Measurements from ENCODE around the gene ZIC4. TPM values are rescaled to one million over a fixed set of nuclear protein-coding genes. Genes with fewer than 3 reads are reported as not detected.

ZIC4 gene
- polyA plus RNA-seq, 1 of the 3 experiments (the other 2 are of a cell fraction) = 1.3 TPM

DNA sequence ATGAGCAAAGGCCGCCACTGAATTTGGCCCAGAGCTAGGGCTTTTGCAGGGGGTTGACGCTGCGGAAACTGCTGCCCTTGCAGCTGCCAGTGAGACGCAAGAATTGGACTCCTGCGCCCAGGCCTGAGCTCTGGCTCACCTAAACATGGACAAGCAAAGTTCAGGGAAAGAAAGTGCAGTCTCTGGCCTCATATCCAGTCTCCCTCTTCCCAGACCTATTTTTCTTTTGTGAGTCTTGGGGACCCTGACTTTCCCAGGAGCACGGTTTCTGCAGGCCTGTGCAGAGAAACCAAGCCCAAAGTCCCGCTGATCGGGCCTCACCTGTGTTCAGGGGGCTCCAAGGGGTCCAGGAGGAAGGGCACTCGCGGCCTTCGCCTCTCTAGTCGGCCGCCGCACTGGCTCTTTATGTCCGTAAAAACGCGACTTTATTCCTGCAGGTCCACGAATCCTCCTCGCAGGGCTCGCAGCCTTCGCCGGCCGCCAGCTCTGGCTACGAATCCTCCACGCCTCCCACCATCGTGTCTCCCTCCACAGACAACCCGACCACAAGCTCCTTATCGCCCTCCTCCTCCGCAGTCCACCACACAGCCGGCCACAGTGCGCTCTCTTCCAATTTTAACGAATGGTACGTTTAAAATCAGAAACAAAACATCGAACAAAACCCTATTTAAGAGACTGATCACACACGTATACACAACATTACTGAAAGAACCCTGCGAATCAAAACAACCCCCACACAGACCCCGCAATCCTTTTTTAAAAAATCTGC is 6.8 kb upstream of the ZIC4 start:
- H3K9me3 ChIP-seq = no peaks in the 10 kb centered on the region
- 0 out of 2 replicates have a peak overlapping the region, but pooled peaks have one; percentile 38 for H3K4me2 ChIP-seq
- H2AFZ ChIP-seq (ENCODE audit: low read depth) = no peak overlapping the region
- ChIA-PET CTCF (no interaction called here), POLR2A (no interaction called here)
- H3K4me1 ChIP-seq (ENCODE audit: control insufficient read depth in 1 of 2, insufficient read depth in 2 of 2, low read depth in 1 of 2, low read length in 1 of 2) = no peaks in the 10 kb centered on the region; a peak in 1 of 4 replicates
- H3F3A ChIP-seq (replicated peaks; ENCODE audit: insufficient read depth) = no peaks in the 10 kb centered on the region
- H3K27ac ChIP-seq (ENCODE audit: low read depth in 2 of 2, low read length in 1 of 2) = no peak overlapping the region
- no peaks in the 10 kb centered on the region for H3K79me2 ChIP-seq (ENCODE audit: insufficient read depth)
- TF ChIP-seq EZH2phosphoT487 (IDR thresholded peaks at IDR 0.05; ENCODE audit: borderline replicate concordance, low read depth) (0 out of 2 replicates have a peak, but pooled peaks have one; percentile 23), MEF2A (IDR thresholded peaks at IDR 0.05; ENCODE audit: borderline replicate concordance, low read depth) (no peak)
- peaks cover 48% of the 10 kb centered on the region for H3K27me3 ChIP-seq (ENCODE audit: insufficient read depth)
- no peak overlapping the region for H3K9ac ChIP-seq
- DNase-seq = no peak
- no peaks in the 10 kb centered on the region for H3K36me3 ChIP-seq (replicated peaks in 1 of 2; ENCODE audit: control insufficient read depth in 1 of 2, insufficient read depth in 2 of 2, low read length in 1 of 2)
- H3K9me2 ChIP-seq = no peaks in the 10 kb centered on the region
- 64% methylated on average over 37 of the region's 37 CpGs for WGBS (ENCODE audit: low lambda C conversion rate)
- no peaks in the 10 kb centered on the region for H4K20me1 ChIP-seq (ENCODE audit: insufficient read depth)
- no peak overlapping the region for H3K4me3 ChIP-seq (ENCODE audit: low read depth in 2 of 2, low read length in 1 of 2)

DNA sequence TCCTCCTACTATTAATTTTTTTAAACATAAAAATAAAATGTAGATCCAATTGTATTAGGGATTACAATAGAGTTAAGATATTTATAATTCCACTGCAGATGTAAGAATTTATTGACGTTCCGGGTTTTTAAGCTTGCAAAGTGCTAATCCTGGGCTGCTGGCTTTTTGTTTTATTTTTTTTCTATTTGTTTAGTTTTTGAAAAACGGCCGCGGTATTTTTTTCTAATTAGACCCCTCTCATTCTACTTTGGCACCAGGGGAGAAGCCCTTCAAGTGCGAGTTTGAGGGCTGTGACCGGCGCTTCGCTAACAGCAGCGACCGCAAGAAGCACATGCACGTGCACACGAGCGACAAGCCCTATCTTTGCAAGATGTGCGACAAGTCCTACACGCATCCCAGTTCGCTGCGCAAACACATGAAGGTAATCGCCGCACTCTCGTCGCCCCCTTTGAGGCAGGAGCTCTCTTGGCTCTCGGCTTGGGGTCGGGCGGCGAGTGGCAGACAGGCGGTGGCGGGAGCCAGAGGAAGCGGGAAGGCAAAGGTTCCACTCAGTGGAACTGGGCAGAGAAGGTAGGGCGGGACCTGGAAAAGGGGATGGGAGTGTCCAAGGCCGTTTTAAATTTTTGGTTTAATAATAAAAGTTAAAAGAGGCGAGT is 6.0 kb upstream of the ZIC4 start:
- Histone ChIP-seq H3K9me3 (no peaks in the 10 kb centered on the region), H3K36me3 (replicated peaks in 1 of 2; ENCODE audit: control insufficient read depth in 1 of 2, insufficient read depth in 2 of 2, low read length in 1 of 2) (no peaks in the 10 kb centered on the region), H3F3A (replicated peaks; ENCODE audit: insufficient read depth) (no peaks in the 10 kb centered on the region), H3K4me1 (ENCODE audit: control insufficient read depth in 1 of 2, insufficient read depth in 2 of 2, low read depth in 1 of 2, low read length in 1 of 2) (no peaks in the 10 kb centered on the region; a peak in 1 of 4 replicates), H3K27ac (ENCODE audit: low read depth in 2 of 2, low read length in 1 of 2) (no peak overlapping the region), H3K4me2 (no peak overlapping the region), H3K9ac (no peak overlapping the region), H3K9me2 (no peaks in the 10 kb centered on the region), H3K79me2 (ENCODE audit: insufficient read depth) (no peaks in the 10 kb centered on the region), H3K27me3 (ENCODE audit: insufficient read depth) (peaks cover 54% of the 10 kb centered on the region), H3K4me3 (ENCODE audit: low read depth in 2 of 2, low read length in 1 of 2) (no peak overlapping the region), H2AFZ (ENCODE audit: low read depth) (no peak overlapping the region), H4K20me1 (ENCODE audit: insufficient read depth) (no peaks in the 10 kb centered on the region)
- WGBS (ENCODE audit: low lambda C conversion rate) = 60% methylated on average over 32 of the region's 32 CpGs
- ChIA-PET CTCF (no interaction called here), POLR2A (no interaction called here)
- DNase-seq = no peak
- TF ChIP-seq YY1 (IDR thresholded peaks at IDR 0.05; ENCODE audit: low read depth) (no peak), ELF1 (IDR thresholded peaks at IDR 0.05) (no peak), RFX5 (IDR thresholded peaks at IDR 0.05; ENCODE audit: low read length) (no peak), EP300 (IDR thresholded peaks at IDR 0.05; ENCODE audit: borderline replicate concordance in 1 of 2, low read depth in 1 of 2, low read length in 1 of 2) (no peak), SIN3A (IDR thresholded peaks at IDR 0.05; ENCODE audit: borderline replicate concordance, low read depth, low read length) (no peak), FOSL2 (IDR thresholded peaks at IDR 0.05; ENCODE audit: borderline replicate concordance, low read depth) (no peak), SMC3 (IDR thresholded peaks at IDR 0.05; ENCODE audit: low read depth, low read length) (no peak), RCOR1 (IDR thresholded peaks at IDR 0.05; ENCODE audit: low read length) (no peak), FOXM1 (IDR thresholded peaks at IDR 0.05; ENCODE audit: low read depth) (no peak), MEF2A (IDR thresholded peaks at IDR 0.05; ENCODE audit: borderline replicate concordance, low read depth) (no peak), TEAD4 (IDR thresholded peaks at IDR 0.05; ENCODE audit: borderline replicate concordance, insufficient read depth) (no peak), CHD2 (IDR thresholded peaks at IDR 0.05; ENCODE audit: low read length, partially characterized antibody) (no peak)
- TF ChIP-seq, protein P1, sequence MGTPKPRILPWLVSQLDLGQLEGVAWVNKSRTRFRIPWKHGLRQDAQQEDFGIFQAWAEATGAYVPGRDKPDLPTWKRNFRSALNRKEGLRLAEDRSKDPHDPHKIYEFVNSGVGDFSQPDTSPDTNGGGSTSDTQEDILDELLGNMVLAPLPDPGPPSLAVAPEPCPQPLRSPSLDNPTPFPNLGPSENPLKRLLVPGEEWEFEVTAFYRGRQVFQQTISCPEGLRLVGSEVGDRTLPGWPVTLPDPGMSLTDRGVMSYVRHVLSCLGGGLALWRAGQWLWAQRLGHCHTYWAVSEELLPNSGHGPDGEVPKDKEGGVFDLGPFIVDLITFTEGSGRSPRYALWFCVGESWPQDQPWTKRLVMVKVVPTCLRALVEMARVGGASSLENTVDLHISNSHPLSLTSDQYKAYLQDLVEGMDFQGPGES (IDR thresholded peaks at IDR 0.05; ENCODE audit: low read depth, low read length) = no peak
- TF ChIP-seq, protein P2, sequence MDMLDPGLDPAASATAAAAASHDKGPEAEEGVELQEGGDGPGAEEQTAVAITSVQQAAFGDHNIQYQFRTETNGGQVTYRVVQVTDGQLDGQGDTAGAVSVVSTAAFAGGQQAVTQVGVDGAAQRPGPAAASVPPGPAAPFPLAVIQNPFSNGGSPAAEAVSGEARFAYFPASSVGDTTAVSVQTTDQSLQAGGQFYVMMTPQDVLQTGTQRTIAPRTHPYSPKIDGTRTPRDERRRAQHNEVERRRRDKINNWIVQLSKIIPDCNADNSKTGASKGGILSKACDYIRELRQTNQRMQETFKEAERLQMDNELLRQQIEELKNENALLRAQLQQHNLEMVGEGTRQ (IDR thresholded peaks at IDR 0.05; ENCODE audit: borderline replicate concordance, low read depth, low read length) = no peak
- TF ChIP-seq, protein P3, sequence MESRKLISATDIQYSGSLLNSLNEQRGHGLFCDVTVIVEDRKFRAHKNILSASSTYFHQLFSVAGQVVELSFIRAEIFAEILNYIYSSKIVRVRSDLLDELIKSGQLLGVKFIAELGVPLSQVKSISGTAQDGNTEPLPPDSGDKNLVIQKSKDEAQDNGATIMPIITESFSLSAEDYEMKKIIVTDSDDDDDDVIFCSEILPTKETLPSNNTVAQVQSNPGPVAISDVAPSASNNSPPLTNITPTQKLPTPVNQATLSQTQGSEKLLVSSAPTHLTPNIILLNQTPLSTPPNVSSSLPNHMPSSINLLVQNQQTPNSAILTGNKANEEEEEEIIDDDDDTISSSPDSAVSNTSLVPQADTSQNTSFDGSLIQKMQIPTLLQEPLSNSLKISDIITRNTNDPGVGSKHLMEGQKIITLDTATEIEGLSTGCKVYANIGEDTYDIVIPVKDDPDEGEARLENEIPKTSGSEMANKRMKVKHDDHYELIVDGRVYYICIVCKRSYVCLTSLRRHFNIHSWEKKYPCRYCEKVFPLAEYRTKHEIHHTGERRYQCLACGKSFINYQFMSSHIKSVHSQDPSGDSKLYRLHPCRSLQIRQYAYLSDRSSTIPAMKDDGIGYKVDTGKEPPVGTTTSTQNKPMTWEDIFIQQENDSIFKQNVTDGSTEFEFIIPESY (IDR thresholded peaks at IDR 0.05; ENCODE audit: borderline replicate concordance, low read depth) = no peak
